Mucosa of descending colon (tissue), 3 donors: ENCODE measurements around the gene GAL3ST2. TPM values are rescaled to one million over a fixed set of nuclear protein-coding genes. Genes with fewer than 3 reads are reported as not detected.
"Not testable (repeated sequence)": the region's sequence is repeated elsewhere in the genome, so short reads cannot be mapped to it uniquely, and the experiment has no call there.

Experiments
- ATAC-seq: fragments of 200-7000 bp; cut with Tn5 transposase; one replicate; pipeline ENCODE4 v1.9.1; 2020; ENCODE audit warnings: mild to moderate bottlenecking, moderate library complexity
- DNase-seq, 3 donors: peaks; one replicate each; pipeline ENCODE4 v3.0.0-alpha.2; 2020
- H3K36me3 ChIP-seq: fragments of 200-600 bp; one replicate; pipeline ENCODE4 v1.8.0; 2021; ENCODE audit warnings: low read depth, mild to moderate bottlenecking
- H3K4me1 ChIP-seq: fragments of 200-600 bp; one replicate; pipeline ENCODE4 v1.8.0; 2021; ENCODE audit warnings: low read depth, mild to moderate bottlenecking
- H3K4me3 ChIP-seq: fragments of 200-600 bp; one replicate; pipeline ENCODE4 v1.8.0; 2021; ENCODE audit warnings: mild to moderate bottlenecking
- H3K9me3 ChIP-seq: fragments of 200-600 bp; one replicate; pipeline ENCODE4 v1.8.0; 2021; ENCODE audit warnings: mild to moderate bottlenecking
- CTCF ChIP-seq: fragments of 200-600 bp; IDR thresholded peaks from one replicate; pipeline ENCODE4 v1.8.0; 2022; ENCODE audit warnings: antibody characterized with exemption, mild to moderate bottlenecking
- intact Hi-C, 2 donors: fragments of 100-400 bp; cut with DNase I in 1 of 2; cut with micrococcal nuclease in 1 of 2; formaldehyde crosslinking; loops; one replicate each; pipeline versions ENCODE4 v1.11.0 to v1.11.1; 2022; cut with DNase I, micrococcal nuclease
- total RNA-seq, 3 donors: library from RNA; stranded (reverse); fragmentation: NEBNext Ultra II Directional in 2 of 3; extraction: Animal tissue kit (Norgen Biotek cat#: 25700) in 2 of 3; gene quantifications; one replicate each; pipeline versions ENCODE4 v1.2.1 to v1.2.4, GENCODE V29; 2021 to 2023
- donor health status: DM: no; HTN: no; CAD: no; lungs with moderate emphysema.
- donor health status: DM: no; HTN: no; CAD: no.
- donor health status: DM: no; HTN: yes; CAD: no.

The GAL3ST2 gene
- total RNA-seq, 3 donors from 2014 or later, result 15.1 to 46.5 (median 42.4) TPM

DNA sequence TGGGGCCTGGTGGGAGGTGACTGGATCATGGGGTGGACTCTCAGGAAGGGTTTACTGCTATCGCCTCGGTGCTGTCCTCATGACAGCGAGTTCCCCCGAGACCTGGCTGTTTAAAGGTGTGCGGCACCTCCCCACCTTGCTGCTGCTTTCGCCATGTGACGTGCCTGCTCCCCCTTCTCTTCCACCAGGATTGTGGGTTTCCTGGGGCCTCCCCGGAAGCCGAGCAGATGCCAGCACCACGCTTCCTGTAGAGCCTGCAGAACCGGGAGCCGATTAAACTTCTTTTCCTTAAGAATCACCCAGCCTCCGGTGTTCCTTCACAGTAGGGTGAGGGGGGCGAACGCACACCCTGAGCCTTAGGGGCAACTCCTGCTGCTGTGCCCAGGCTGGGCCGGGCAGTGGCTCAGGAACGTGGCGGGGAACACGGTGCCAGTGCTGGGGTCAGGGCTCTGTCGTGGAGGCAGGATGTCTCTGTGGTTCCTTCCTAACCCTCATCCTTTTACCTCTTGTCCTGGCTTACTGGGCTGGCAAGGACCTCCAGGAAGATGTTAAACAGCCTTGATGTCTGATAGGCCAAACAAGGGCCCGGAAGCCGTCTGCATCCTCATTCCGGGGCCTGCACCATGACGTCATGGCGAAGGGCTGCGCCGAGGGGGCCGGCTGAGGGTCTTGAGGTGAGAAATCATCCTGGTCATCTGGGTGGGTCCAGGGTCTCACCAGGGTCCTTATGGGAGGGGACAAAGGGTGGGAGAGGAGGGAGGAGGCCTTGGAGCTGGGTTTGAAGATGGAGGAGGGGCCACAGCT lies 45.0 kb downstream of the GAL3ST2 start:
- no peak for DNase-seq
- no peak for ATAC-seq
- H3K4me3 ChIP-seq, result no peak overlapping the region

DNA sequence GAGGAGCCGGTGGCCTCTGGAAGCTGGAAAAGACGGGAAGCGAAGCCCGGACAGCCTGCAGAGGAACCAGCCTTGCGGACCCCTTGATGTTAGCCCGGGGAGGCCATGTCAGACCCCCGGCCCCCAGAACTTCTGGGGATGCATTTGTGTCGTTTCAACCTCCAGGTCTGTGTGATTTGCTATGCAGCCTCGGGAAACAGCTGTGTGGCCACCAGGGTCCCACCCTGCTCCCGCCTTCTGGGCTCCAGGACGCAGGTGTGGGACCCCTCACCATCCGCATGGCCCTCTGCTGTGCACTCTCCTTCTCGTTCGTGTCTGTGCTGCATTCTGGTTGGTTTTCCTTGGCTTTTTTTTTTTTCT lies 45.6 kb downstream of the GAL3ST2 start:
- Histone ChIP-seq H3K4me1 (peaks cover 15% of the 10 kb centered on the region), H3K36me3 (no peaks in the 10 kb centered on the region), H3K4me3 (no peak overlapping the region), H3K9me3 (peaks cover 7% of the 10 kb centered on the region)
- intact Hi-C loops, result no loop called here
- TF ChIP-seq CTCF, result no peak
- no peak for ATAC-seq
- no peak for DNase-seq

More for the DNA sequence above, 45.0 kb downstream of the GAL3ST2 start:
- intact Hi-C loops, result no loop called here
- H3K36me3 ChIP-seq, result no peaks in the 10 kb centered on the region
- H3K9me3 ChIP-seq, result peaks cover 1% of the 10 kb centered on the region
- no peak for TF ChIP-seq CTCF
- peaks cover 15% of the 10 kb centered on the region for H3K4me1 ChIP-seq

GRCh38 chr2:241823531-241824437 lies 47.2 kb downstream of the GAL3ST2 start:
- ATAC-seq, H3K4me3 ChIP-seq, intact Hi-C loops, H3K36me3 ChIP-seq, H3K4me1 ChIP-seq, DNase-seq: not testable (repeated sequence)
- H3K9me3 ChIP-seq, result peaks cover 14% of the 10 kb centered on the region

DNA sequence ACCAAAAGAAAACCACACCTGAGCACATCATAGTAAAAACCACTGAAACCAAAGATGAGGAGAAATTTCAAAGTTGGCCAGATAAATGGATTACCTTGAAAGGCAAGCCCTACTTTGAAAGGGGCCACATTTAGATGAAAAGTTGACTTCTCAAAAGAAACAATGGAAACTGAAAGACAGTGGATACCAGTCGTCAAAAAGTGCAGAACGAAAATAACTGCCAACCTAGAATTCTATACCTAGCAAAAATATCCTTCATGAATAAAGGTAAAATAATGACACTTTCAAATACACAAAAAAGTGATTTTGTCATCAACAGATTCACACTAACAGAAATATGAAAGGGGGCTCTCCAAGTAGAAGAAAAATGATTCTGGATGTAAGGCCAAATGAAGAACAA lies 50.8 kb downstream of the GAL3ST2 start:
- Histone ChIP-seq H3K4me3 (no peak overlapping the region), H3K4me1 (no peaks in the 10 kb centered on the region), H3K36me3 (no peaks in the 10 kb centered on the region), H3K9me3 (peaks cover 14% of the 10 kb centered on the region)
- intact Hi-C loops, result no loop called here
- ATAC-seq, result no peak
- TF ChIP-seq CTCF, result no peak
- DNase-seq, result no peak

DNA sequence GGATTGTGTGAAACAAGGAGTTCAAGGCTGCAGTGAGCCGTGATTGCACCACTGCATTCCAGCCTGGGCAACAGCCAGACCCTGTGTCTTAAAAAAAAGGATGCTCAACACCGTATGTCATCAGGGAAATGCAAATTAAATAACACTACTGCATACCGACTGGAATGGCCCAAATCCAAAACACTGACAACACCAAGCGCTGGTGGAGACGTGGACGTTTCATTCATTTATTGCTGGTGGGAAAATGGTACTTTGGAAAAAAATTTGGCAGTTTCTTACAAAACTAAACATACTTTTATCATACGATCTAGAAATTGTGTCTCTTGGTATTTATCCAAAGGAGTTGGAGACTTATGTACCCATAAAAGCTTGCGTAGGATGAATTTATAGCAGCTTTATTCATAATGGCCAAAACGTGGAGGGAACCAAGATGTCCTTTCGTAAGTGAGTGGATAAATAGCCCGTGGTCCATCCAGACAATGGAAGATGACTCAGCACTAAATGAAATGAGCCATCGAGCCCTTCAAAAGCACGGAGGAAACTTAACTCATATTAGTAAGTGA lies 56.6 kb downstream of the GAL3ST2 start:
- DNase-seq (no peak), ATAC-seq (no peak)
- Histone ChIP-seq H3K4me3 (no peak overlapping the region), H3K36me3 (no peaks in the 10 kb centered on the region), H3K4me1 (no peaks in the 10 kb centered on the region), H3K9me3 (no peaks in the 10 kb centered on the region)
- no peak for TF ChIP-seq CTCF
- intact Hi-C loops, result no loop called here

DNA sequence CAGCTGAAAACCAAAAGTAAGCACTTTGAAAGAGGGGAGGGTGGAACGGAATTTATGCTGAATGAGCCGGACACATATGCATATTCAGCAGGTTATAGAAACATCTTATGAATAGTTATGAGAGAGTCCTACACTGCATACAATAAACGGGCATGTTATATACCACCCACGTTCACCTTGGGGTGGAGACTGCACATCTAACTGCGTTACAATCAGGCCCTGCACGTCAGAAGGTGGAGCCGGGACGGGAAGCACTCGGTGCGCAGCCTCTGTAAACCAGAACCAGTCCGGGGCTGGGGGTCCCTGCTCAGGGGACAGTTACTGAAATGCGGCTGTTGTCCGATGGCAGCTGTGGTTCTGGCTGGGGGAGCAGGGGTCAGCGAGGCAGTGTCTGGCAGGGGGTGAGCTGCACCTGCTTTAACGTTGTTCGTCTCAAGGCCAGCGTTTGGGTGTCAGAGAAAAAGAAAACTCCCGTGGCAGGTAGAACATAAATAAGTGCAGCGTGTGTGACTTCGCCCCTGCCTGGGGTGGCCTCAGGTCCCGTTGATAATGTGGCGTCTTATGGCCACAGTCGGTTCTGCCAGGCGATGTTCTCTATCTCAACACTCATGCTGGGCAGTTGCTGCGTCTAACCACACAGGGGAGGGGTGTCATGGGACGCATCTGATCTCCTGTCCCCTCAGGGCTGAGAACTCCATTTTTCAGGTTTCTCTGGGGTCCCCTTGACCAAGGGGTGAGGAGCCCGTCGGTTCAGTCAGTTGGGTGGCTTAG lies 57.3 kb downstream of the GAL3ST2 start:
- H3K9me3 ChIP-seq, H3K4me3 ChIP-seq, intact Hi-C loops, H3K36me3 ChIP-seq, ATAC-seq, DNase-seq, H3K4me1 ChIP-seq: not testable (repeated sequence)
